Liver (tissue), 3 donors: ENCODE results near the gene PLCB2.

Source experiments
- HNF4A ChIP-seq, 2 donors: conservative IDR thresholded peaks; 2 replicates each; pipeline ENCODE4 v1.6.1; 2016; ENCODE audit warnings: antibody characterized with exemption in 2 of 2, mild to moderate bottlenecking in 2 of 2
- HNF4G ChIP-seq: IDR thresholded peaks from 2 replicates; pipeline ENCODE4 v1.6.1; 2016; ENCODE audit warnings: antibody characterized with exemption
- SP1 ChIP-seq: IDR thresholded peaks from 2 replicates; pipeline ENCODE4 v1.6.1; 2018; ENCODE audit warnings: antibody characterized with exemption, mild to moderate bottlenecking
- TAF1 ChIP-seq: conservative IDR thresholded peaks from 2 replicates; pipeline ENCODE4 v1.6.1; 2016; ENCODE audit warnings: antibody characterized with exemption, mild to moderate bottlenecking
- TF ChIP-seq, protein P1 (sequence below): fragments of 150-350 bp; IDR thresholded peaks from 2 replicates; pipeline ENCODE4 v1.5.1; 2017; ENCODE audit warnings: improper control_type of control experiment, low read depth, low read length; ENCODE audit not compliant: missing input control
- TF ChIP-seq, protein P2 (sequence below): IDR thresholded peaks from 2 replicates; pipeline ENCODE4 v1.6.1; 2016; ENCODE audit warnings: antibody characterized with exemption, mild to moderate bottlenecking
- donor health status: healthy.
- donor health status: healthy.

DNA sequence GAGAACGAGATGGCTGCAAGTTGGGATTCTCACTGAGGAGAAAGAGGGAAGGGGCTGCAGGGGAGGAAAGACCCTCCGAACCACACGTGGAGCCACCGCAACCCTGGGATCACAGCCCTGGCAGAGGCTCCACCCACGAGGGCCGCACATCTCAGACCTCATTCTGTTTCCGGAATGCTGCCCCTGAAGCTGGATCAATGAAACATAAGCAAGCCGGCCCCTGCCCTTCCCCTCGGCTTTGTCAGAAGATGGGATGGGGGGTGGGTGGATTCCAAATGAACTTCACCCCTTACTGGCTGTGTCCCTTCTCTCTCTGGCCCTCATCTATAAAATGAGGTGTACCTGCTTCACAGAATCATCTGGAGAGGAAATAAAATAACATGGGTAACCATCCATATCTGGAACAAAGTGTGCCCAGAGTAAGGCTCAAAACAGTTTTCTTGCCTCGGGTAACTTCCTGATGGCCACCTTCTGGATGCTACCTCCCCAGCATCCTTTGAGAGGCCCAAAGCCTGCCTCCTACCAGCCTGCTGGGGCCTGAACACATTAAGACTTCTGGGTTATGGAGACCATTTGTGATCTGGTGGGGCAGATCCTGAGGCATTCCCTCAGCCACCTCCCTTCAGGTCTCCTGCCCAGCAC, 37.6 kb upstream of the PLCB2 start:
- TF ChIP-seq, protein P1, sequence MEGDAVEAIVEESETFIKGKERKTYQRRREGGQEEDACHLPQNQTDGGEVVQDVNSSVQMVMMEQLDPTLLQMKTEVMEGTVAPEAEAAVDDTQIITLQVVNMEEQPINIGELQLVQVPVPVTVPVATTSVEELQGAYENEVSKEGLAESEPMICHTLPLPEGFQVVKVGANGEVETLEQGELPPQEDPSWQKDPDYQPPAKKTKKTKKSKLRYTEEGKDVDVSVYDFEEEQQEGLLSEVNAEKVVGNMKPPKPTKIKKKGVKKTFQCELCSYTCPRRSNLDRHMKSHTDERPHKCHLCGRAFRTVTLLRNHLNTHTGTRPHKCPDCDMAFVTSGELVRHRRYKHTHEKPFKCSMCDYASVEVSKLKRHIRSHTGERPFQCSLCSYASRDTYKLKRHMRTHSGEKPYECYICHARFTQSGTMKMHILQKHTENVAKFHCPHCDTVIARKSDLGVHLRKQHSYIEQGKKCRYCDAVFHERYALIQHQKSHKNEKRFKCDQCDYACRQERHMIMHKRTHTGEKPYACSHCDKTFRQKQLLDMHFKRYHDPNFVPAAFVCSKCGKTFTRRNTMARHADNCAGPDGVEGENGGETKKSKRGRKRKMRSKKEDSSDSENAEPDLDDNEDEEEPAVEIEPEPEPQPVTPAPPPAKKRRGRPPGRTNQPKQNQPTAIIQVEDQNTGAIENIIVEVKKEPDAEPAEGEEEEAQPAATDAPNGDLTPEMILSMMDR = no peak
- TF ChIP-seq HNF4G = no peak
- no peak for TF ChIP-seq SP1
- no peak for TF ChIP-seq TAF1
- no peak for TF ChIP-seq HNF4A (conservative IDR thresholded peaks at IDR 0.05)
- TF ChIP-seq, protein P2, sequence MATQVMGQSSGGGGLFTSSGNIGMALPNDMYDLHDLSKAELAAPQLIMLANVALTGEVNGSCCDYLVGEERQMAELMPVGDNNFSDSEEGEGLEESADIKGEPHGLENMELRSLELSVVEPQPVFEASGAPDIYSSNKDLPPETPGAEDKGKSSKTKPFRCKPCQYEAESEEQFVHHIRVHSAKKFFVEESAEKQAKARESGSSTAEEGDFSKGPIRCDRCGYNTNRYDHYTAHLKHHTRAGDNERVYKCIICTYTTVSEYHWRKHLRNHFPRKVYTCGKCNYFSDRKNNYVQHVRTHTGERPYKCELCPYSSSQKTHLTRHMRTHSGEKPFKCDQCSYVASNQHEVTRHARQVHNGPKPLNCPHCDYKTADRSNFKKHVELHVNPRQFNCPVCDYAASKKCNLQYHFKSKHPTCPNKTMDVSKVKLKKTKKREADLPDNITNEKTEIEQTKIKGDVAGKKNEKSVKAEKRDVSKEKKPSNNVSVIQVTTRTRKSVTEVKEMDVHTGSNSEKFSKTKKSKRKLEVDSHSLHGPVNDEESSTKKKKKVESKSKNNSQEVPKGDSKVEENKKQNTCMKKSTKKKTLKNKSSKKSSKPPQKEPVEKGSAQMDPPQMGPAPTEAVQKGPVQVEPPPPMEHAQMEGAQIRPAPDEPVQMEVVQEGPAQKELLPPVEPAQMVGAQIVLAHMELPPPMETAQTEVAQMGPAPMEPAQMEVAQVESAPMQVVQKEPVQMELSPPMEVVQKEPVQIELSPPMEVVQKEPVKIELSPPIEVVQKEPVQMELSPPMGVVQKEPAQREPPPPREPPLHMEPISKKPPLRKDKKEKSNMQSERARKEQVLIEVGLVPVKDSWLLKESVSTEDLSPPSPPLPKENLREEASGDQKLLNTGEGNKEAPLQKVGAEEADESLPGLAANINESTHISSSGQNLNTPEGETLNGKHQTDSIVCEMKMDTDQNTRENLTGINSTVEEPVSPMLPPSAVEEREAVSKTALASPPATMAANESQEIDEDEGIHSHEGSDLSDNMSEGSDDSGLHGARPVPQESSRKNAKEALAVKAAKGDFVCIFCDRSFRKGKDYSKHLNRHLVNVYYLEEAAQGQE = no peak
